Measurements from ENCODE around the gene BRK1.
"Not testable (repeated sequence)": the region's sequence is repeated elsewhere in the genome, so short reads cannot be mapped to it uniquely, and the experiment has no call there.

BRK1 gene

DNA sequence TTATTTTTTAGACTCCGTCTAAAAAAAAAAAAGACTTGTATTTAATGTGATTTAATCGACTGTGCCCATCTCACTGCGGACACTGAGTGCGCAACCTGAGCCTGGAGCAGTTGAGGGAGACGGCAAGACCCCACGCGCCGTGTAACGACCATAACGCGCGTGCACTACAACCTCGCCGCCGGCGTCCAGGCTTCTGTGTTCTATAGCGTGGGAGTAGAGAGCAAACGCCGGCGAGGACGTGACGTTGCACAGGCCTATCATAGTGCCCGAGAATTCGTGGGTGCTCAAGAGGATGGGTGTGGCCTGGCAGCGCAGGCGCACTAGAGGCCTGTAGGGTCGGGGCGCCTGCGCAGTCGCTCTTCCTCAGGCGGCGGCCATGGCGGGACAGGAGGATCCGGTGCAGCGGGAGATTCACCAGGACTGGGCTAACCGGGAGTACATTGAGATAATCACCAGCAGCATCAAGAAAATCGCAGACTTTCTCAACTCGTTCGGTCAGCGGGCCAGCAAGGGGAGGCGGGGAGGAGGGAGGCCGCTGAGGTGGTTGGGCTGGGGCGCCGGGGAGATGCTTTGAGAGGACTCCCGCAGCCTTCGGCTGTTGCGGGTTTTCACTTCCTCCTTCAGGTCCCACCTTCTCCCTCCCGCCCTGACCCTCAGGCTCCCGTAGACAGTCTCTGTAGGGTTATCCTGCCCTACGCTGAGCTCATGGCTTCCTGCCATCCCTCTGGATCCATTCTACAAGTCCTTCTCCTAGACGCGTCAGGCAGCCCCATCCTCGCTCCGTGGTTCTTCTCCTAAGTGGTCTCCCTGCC, at the start of gene BRK1:
Gene BRK1, plus strand, starts transcription at position 350 of the 812 bp plus-strand sequence. Its CDS starts 27 bp downstream, at position 377.
- peak; percentile 90 to 92 for DNase-seq (ENCODE audit: low read depth in 2 of 2)

DNA sequence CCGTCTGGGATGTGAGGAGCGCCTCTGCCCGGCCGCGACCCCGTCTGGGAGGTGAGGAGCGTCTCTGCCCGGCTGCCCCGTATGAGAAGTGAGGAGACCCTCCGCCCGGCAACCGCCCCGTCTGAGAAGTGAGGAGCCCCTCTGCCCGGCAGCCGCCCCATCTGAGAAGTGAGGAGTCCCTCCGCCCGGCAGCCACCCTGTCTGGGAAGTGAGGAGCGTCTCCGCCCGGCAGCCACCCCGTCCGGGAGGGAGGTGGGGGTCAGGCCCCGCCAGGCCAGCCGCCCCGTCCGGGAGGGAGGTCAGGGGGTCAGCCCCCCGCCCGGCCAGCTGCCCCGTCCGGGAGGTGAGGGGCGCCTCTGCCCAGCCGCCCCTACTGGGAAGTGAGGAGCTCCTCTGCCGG, 45.4 kb upstream of the BRK1 start:
- not testable (repeated sequence) for DNase-seq (ENCODE audit: low read depth in 2 of 2)

DNA sequence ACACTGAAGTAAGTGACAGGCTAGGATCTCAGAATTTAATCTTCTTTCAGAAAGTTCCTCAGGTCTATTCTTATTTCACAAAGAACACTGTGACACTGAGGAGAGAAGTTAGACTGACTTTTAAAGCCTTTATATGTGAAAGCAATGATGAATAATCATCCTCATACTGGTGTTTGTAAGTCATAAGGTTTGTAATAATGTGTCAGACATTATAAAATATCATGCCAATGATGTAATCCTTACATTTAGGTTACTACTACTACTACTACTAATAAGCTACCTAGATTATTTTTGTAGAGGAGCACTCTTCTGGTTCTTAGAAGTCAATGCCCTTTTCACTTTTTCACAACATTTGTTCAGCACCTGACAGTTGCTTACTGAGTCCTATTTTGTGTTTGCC, 40.8 kb upstream of the BRK1 start:
- no peak for DNase-seq (ENCODE audit: low read depth in 2 of 2)

DNA sequence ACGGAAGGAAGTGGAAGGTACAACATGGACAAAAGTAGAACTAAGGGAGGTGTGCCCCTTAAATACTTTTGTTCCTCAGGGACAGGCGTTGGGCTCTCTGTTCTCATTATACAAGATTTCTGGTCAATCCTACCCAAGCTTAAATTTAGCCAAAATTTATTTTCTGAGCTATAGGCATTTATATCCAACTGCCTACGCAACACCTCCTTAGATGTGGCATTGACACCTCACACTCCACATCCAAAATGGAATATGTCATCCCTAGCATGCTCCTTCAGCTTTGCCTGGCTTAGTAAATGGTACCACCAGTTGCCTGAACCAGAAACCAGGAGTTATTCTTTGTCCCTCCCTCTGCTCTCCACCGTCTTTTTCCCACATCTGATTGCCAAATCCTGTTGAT, 33.6 kb upstream of the BRK1 start:
- no peak for DNase-seq (ENCODE audit: low read depth in 2 of 2)

DNA sequence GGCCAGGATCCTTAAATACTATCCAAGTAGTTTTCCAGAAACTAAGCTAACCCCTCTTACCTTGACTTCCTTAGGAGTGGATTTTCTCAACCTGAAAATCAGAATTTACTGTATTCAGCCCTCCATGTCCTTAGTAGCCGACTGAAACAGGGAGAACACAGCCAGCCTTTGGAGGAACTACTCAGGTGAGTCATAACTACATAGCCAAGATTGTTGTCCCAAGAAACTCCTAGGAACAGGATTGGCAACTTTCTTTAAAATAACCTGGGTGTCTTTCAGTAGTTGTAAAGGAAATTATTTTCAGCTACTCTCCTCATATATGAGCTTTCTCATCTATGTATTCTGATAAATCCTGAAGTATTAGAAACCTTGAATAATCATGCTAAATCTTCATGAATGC, 29.7 kb upstream of the BRK1 start:
- no peak for DNase-seq (ENCODE audit: low read depth in 2 of 2)

DNA sequence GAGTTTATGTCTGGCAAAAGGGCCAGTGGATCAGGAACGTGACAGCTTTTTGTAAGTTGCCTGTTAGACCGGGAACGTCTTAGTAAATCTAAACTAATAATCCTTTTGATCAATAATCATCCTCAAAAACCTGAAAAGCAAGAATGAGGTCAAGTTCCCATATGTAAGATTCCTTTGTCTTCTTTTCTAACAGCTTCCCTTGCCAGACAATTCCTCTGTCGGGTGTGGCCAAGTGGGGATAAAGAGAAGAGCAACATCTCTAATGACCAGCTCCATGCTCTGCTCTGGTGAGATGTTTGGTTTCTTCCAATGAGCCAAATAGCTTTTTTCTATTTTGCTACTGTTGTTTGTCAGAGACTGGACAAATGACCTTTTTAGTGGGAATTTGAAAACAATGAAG, 27.2 kb upstream of the BRK1 start:
- DNase-seq (ENCODE audit: low read depth in 2 of 2) = no peak

DNA sequence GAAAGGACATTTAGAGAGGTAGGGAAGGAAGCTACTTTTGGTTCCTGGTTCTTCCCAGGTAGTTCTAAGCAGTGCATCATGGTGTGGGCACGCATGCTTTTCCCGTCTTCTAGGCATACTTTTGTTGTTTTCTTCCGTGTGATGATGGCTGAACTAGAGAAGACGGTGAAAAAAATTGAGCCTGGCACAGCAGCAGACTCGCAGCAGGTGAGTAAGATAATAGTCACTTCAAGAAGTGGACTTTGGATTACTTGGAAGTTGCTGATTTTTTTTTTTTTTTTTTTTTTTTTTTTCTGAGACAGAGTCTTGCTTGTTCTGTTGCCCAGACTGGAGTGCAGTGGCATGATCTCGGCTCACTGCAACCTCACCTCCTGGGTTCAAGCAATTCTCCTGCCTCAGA, 25.3 kb upstream of the BRK1 start:
- no peak for DNase-seq (ENCODE audit: low read depth in 2 of 2)

DNA sequence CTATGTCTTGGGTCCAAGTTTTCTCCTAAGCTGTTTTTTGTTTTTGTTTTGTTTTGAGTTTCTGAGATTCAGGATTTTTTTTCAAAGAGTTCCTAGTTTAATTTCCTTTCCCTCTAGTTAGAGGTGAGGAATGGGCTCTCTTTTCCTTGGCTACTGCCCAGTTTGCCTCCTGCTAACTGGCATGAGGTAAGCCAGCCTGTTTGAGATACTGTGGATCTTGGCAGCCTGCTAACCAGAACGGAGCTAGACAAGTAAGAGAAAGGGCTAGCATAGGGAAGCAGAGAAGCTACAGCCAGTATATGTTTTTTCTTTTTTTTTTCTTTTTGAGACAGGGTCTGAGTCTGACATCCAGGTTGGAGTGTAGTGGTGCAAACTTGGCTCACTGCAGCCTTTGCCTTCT, 24.7 kb upstream of the BRK1 start:
- not testable (repeated sequence) for DNase-seq (ENCODE audit: low read depth in 2 of 2)

DNA sequence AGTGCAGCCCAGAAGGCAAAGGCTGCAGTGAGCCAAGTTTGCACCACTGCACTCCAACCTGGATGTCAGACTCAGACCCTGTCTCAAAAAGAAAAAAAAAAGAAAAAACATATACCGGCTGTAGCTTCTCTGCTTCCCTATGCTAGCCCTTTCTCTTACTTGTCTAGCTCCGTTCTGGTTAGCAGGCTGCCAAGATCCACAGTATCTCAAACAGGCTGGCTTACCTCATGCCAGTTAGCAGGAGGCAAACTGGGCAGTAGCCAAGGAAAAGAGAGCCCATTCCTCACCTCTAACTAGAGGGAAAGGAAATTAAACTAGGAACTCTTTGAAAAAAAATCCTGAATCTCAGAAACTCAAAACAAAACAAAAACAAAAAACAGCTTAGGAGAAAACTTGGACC, 24.1 kb upstream of the BRK1 start:
- DNase-seq (ENCODE audit: low read depth in 2 of 2) = not testable (repeated sequence)

DNA sequence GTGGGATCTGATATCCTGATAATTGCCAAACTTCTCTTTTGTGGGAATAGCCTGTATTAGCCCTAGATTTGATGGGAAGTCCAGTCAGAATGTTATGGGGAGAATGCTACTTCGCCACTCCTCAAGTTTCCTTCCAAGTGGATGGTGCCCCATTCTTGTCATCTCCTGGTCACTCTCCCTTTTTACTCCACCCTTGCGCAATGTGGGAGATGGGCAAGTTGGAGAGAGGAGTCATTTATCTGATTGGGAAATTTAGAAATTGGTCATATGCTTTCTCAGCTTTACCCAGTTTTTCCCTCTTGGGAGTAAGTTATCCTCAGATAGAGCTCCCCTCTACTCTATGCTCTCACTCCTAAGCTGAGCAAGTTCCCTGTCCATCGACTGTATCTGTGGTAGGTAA, 21.8 kb upstream of the BRK1 start:
- no peak for DNase-seq (ENCODE audit: low read depth in 2 of 2)

DNA sequence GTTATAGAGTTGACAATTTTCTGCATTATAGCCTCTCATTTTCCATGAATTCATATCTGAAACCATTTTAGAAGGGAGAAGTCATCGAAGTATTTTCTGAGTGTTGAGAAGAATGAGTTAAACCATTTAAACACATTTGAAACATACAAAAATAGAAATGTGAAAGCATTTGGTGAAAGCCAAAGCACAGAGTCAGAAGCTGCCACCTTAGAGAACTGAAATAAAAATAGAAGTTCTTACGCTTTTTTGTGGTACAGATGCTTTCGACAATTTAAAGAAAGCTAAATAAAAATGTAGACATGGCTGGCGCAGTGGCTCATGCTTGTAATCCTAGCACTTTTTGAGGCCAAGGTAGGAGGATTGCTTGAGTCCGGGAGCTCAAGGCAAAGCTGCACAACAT, 16.4 kb upstream of the BRK1 start:
- no peak for DNase-seq (ENCODE audit: low read depth in 2 of 2)

DNA sequence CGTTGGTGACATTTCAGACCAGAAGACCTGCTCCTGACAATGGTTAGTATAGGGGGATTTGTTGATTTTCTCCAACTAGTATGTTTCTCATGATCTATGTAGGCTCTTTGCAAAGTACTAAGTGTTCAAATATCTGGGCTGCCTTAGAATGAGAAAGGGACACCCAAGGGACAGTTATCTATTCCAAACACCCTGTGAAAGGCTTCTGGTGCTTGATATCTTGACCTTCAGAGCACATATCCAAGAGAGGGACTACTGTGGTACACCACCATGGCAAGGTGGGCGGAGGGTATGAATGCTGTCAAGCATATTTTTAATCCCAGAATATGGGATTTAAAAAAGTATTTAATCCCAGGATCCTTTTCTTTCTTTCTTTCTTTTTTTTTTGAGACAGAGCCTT, 8.6 kb upstream of the BRK1 start:
- DNase-seq (ENCODE audit: low read depth in 2 of 2) = no peak

DNA sequence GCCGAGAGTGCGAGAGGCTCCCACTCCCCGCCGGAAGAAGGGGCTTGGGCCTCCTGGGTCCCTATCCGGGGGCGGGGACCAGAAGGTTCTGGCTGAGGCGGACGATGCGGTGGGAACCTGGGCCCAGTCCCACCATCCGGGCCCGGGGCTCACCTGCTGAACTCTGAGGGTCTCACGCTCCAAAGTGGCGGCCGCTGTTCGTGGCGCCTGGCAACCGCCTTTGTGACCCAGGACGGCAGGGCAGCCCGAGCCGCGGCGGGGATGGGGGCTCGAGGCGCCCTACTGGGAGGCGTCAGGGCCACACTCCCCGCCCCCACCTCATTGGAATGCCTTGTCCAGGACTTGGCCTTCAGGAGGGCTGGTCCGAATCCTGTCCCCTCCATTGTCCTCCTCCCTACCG, 7.4 kb upstream of the BRK1 start, which contains the start of gene FANCD2OS:
Gene FANCD2OS, minus strand, starts transcription at position 165 of the 400 bp plus-strand sequence. CDS start 3,481 bp downstream, outside the sequence.
- no peak for DNase-seq (ENCODE audit: low read depth in 2 of 2)

DNA sequence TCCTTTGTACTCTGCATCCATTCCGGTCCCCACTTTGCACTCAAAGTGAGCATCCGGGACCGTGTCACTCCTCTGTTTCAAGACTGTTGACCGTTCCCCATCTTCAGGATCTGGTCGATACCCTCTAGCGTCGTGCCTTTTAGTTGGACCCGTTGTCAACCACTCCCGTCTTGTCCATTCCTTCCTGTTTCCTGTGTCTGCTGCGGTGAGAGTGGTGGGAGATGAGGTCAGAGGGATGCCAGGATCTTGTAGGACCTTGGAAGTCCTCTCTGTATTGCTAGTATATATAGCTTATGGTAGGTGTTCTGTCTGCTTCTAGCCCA, 624 bp downstream of the BRK1 start:
- DNase-seq (ENCODE audit: low read depth in 2 of 2) = no peak

DNA sequence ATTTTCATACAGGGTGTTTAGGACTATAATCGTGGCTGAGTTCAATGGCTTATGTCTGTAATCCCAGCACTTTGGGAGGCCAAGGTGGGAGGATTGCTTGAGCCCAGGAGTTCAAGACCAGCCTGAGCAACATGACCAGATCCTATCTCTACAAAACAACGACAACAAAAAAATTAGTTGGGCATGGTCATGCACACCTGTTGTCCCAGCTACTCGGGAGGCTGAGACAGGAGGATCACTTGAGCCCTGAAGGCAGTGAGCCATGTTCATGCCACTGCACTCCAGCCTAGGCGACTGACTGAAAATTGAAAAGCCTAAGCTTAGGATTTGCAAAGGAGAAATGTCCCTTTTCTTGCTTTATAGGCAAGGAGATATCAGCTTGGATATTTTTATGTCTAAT, 1.5 kb downstream of the BRK1 start:
- DNase-seq (ENCODE audit: low read depth in 2 of 2) = no peak

DNA sequence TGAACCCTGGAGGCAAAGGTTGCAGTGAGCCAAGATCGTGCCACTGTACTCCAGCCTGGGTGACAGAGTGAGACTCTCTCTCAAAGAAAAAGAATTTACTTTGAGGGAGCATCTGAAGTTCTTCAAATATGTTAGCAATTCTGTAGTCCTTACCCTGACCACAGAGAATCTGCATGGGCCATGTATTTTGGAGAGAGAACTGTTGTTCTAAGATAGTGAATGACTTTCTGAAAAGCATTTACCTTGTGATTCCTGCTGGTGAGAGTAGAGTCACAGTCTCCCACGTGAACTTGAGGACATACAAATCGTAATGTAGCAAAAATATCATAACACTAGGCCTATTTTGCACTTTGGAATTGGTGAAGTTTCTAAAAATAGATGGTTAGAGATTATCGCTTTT, 3.9 kb downstream of the BRK1 start:
- DNase-seq (ENCODE audit: low read depth in 2 of 2) = no peak

DNA sequence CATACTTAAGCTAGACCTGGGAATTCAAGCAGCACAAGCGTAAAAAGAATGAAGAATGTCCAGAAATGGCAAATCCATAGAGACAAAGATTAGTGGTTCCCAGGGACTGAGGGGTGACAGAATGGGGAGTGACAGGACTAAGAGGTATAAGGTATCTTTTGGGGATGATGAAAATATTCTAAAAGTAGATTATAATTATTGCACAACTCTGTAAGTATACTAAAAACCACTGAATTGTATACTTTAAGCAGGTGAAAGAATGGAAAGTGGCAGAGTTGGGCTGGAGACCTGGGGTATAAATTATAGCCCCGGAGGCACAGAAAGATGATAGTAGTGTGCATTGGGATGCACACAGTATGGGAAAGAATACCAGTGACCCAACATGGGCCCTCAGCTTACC, 5.6 kb downstream of the BRK1 start:
- no peak for DNase-seq (ENCODE audit: low read depth in 2 of 2)

DNA sequence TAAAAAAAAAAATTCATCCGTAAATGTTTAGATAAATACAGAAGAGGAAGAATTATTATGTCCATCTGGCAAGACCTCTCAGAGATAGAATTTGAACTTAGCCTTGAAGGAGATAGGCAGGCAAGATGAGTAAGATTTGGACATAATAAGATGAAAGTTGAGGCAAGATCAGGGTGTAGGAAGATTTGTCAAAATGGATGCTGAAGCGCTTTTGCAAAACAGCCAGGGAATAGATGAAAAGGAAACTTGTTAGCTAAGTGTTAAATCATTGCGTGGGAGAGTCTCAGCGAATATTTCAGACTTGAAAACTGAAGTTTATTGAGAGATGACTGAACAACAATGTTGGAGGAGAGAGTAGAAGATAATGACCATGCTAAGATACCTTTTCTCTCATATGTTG, 7.2 kb downstream of the BRK1 start:
- no peak for DNase-seq (ENCODE audit: low read depth in 2 of 2)

DNA sequence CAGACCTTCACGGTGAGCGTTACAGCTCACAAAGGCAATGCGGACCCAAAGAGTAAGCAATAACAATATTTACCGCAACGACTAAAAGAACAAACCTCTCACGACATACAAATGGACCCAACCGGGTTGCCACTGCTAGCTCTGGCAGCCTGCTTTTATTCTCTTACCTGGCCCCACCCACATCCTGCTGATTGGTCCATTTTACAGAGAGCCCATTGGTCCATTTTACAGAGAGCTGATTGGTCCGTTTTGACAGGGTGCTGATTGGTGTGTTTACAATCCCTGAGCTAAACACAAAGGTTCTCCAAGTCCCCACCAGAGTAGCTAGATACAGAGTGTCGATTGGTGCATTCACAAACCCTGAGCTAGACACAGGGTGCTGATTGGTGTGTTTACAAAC, 20.4 kb downstream of the BRK1 start:
- not testable (repeated sequence) for DNase-seq (ENCODE audit: low read depth in 2 of 2)

DNA sequence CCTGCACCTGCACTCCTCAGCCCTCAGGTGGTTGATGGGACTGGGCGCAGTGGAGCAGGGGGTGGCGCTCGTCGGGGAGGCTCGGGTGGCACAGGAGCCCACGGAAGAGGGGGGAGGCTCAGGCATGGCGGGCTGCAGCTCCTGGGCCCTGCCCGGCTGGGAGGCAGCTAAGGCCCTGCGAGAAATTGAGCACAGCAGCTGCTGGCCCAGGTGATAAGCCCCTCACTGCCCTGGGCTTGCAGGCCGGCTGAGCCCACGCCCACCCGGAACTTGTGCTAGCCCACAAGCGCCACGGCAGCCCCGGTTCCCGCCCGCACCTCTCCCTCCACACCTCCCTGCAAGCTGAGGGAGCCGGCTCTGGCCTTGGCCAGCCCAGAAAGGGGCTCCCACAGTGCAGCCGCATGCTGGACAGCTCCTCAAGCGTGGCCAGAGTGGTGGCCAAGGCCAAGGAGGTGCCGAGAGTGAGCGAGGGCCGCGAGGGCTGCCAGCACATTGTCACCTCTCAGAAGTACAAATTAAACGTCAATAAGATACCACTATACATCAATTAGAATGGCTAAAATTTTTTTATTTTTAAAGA, 21.0 kb downstream of the BRK1 start:
- no peak for DNase-seq (ENCODE audit: low read depth in 2 of 2)

DNA sequence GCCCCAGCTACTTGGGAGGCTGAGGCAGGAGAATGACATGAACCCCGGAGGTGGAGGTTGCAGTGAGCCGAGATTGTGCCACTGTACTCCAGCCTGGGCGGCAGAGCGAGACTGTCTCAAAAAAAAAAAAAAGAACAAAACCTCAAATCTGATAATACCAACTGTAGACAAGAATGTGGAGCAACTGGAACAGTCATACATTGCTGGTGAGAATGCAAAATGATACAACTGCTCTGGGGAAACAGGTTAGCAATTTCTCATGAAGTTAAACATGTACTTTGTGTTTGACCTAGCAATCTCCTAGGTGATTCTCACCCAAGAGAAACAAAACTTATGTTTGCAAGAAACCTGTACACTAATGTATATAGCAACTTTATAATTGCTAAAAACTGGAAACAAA, 21.7 kb downstream of the BRK1 start:
- no peak for DNase-seq (ENCODE audit: low read depth in 2 of 2)

DNA sequence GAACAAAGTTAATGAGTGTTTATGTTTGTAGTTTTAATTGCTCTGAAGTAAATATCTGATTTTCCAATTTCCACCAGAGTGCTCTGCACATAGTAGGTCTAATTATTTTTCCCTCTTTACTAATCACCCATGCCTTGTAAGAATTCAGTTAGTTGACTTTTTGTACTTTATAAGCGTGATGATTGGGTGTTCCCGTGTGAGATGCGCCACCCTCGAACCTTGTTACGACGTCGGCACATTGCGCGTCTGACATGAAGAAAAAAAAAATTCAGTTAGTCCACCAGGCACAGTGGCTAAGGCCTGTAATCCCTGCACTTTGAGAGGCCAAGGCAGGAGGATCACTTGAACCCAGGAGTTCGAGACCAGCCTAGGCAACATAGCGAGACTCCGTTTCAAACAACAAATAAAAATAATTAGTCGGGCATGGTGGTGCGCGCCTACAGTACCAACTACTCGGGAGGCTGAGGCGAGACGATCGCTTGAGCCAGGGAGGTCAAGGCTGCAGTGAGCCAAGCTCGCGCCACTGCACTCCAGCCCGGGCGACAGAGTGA, 25.6 kb downstream of the BRK1 start:
- DNase-seq (ENCODE audit: low read depth in 2 of 2) = no peak

Measured in stimulated activated CD8-positive, alpha-beta memory T cell treated with anti-CD3 and anti-CD28 coated beads, Interleukin-15, amount 100 ng/mL, for 48 hours (primary cell).